ENCODE measurements around the gene SLCO1A2.

- TF ChIP-seq POLR2A (IDR thresholded peaks at IDR 0.05) (no peak), CTCF (IDR thresholded peaks at IDR 0.05) (no peak)
These were observed 5.7 kb upstream of the SLCO1A2 start for GRCh38 chr12:21340403-21340802.
